CD14-positive monocyte (primary cell): ENCODE results near the gene ACSS1. TPM values are rescaled to one million over a fixed set of nuclear protein-coding genes. Genes with fewer than 3 reads are reported as not detected.
A peak's percentile ranks its signal among the peaks of the same experiment; 100 is the strongest.

Experiments
- DNase-seq, 3 donors: peaks; one replicate each; pipeline ENCODE4 v3.0.0-alpha.2; 2011 to 2022
- H2AFZ ChIP-seq: 2 replicates; pipeline ENCODE4 v1.6.0; 2012; ENCODE audit warnings: mild to moderate bottlenecking, low read depth, low read length, inconsistent platforms; ENCODE audit not compliant: insufficient read depth, poor library complexity, severe bottlenecking
- H3K27ac ChIP-seq, 2 donors: 1 replicate in 1 of 2; 2 replicates in 1 of 2; pipeline ENCODE4 v1.5.1; 2012 to 2013; ENCODE audit warnings: low read length in 2 of 2, control low read depth in 1 of 2, inconsistent platforms in 1 of 2, low read depth in 1 of 2, mild to moderate bottlenecking in 1 of 2
- H3K27me3 ChIP-seq, 2 donors: one replicate each; pipeline versions ENCODE4 v1.6.0 to v1.6.1; 2011 to 2013; ENCODE audit warnings: low read length in 2 of 2; ENCODE audit not compliant: control insufficient read depth in 2 of 2, insufficient read depth in 2 of 2
- H3K36me3 ChIP-seq, 2 donors: replicated peaks in 1 of 2; 1 replicate in 1 of 2; 2 replicates in 1 of 2; pipeline versions ENCODE4 v1.5.1 to v1.6.1; 2012 to 2013; ENCODE audit warnings: low read length in 2 of 2, control low read depth in 1 of 2, inconsistent platforms in 1 of 2, mild to moderate bottlenecking in 1 of 2; ENCODE audit not compliant: insufficient read depth in 2 of 2, control insufficient read depth in 1 of 2
- H3K4me1 ChIP-seq, 2 donors: 1 replicate in 1 of 2; 2 replicates in 1 of 2; pipeline versions ENCODE4 v1.5.1 to v1.6.1; 2012 to 2013; ENCODE audit warnings: low read length in 2 of 2, control low read depth in 1 of 2, inconsistent platforms in 1 of 2, mild to moderate bottlenecking in 1 of 2, moderate library complexity in 1 of 2; ENCODE audit not compliant: insufficient read depth in 2 of 2, control insufficient read depth in 1 of 2
- H3K4me2 ChIP-seq: replicated peaks from 2 replicates; pipeline ENCODE3; 2012; ENCODE audit warnings: low read length, moderate library complexity, mild to moderate bottlenecking; ENCODE audit not compliant: poor library complexity, severe bottlenecking; ENCODE audit errors: extremely low read depth
- H3K4me3 ChIP-seq, 3 experiments: fragments of 200-600 bp in 1 of 3; sonication (generic) in 1 of 3; replicated peaks in 1 of 3; 1 replicate in 2 of 3; 2 replicates in 1 of 3; pipeline ENCODE4 v1.5.1; 2011 to 2013; ENCODE audit warnings: low read length in 3 of 3, mild to moderate bottlenecking in 3 of 3, control low read depth in 2 of 3, low read depth in 2 of 3, inconsistent platforms in 1 of 3, moderate library complexity in 1 of 3
- H3K79me2 ChIP-seq: 2 replicates; pipeline ENCODE4 v1.6.0; 2012; ENCODE audit warnings: mild to moderate bottlenecking, control low read depth, inconsistent platforms, low read length, moderate library complexity; ENCODE audit not compliant: insufficient read depth
- H3K9ac ChIP-seq: 2 replicates; pipeline ENCODE4 v1.6.0; 2017; ENCODE audit warnings: low read length, mild to moderate bottlenecking; ENCODE audit not compliant: insufficient read depth, poor library complexity, severe bottlenecking
- H3K9me3 ChIP-seq, 2 donors: replicated peaks in 1 of 2; 1 replicate in 1 of 2; 2 replicates in 1 of 2; pipeline versions ENCODE4 v1.5.1 to v1.6.1; 2012 to 2013; ENCODE audit warnings: low read length in 2 of 2, control low read depth in 1 of 2; ENCODE audit not compliant: control insufficient read depth in 1 of 2, insufficient read depth in 1 of 2
- H4K20me1 ChIP-seq: 2 replicates; pipeline ENCODE4 v1.6.0; 2012; ENCODE audit warnings: mild to moderate bottlenecking, low read length, control low read depth, moderate library complexity; ENCODE audit not compliant: insufficient read depth
- H3K27ac Mint-ChIP-seq, 7 donors: one replicate each; pipeline ENCODE4 v1.8.0; 2020; ENCODE audit warnings: mild to moderate bottlenecking in 7 of 7, mixed read lengths in 7 of 7, moderate library complexity in 6 of 7, inconsistent platforms in 2 of 7
- H3K27me3 Mint-ChIP-seq, 3 donors: one replicate each; pipeline ENCODE4 v1.8.0; 2021 to 2022; ENCODE audit warnings: low read depth in 3 of 3, mild to moderate bottlenecking in 3 of 3, mixed read lengths in 3 of 3, moderate library complexity in 3 of 3, inconsistent platforms in 1 of 3
- H3K36me3 Mint-ChIP-seq, 2 donors: one replicate each; pipeline ENCODE4 v1.8.0; 2020; ENCODE audit warnings: mixed read lengths in 2 of 2, inconsistent platforms in 1 of 2, mild to moderate bottlenecking in 1 of 2
- H3K4me1 Mint-ChIP-seq: one replicate; pipeline ENCODE4 v1.8.0; 2020; ENCODE audit warnings: mild to moderate bottlenecking, mixed read lengths
- H3K4me3 Mint-ChIP-seq, 2 donors: one replicate each; pipeline ENCODE4 v1.8.0; 2020; ENCODE audit warnings: mild to moderate bottlenecking in 2 of 2, mixed read lengths in 2 of 2, moderate library complexity in 1 of 2
- H3K9me3 Mint-ChIP-seq, 7 donors: one replicate each; pipeline ENCODE4 v1.8.0; 2020 to 2022; ENCODE audit warnings: mixed read lengths in 7 of 7, mild to moderate bottlenecking in 6 of 7, moderate library complexity in 6 of 7, inconsistent platforms in 2 of 7
- WGBS: methylation state at CpG from one replicate; pipeline ENCODE4 v1.1.5; 2013; ENCODE audit warnings: missing lambda C conversion rate; ENCODE audit not compliant: insufficient coverage; 5-methylcytosine and 5-hydroxymethylcytosine counted together
- intact Hi-C, 2 donors: fragments of 100-400 bp; cut with micrococcal nuclease; formaldehyde crosslinking; loops; one replicate each; pipeline versions ENCODE4 v1.15.0 to v1.15.1; 2023
- polyA plus RNA-seq, 3 donors: library from polyadenylated mRNA; depleted of rRNA in 1 of 3; unstranded in 2 of 3; stranded (reverse) in 1 of 3; fragments of 300-500 nt in 2 of 3; fragments of >200 nt in 1 of 3; fragmentation: Illumina TruSeq in 2 of 3; gene quantifications; 1 replicate in 2 of 3; 2 replicates in 1 of 3; pipeline ENCODE4 v1.2.3, GENCODE V29; 2012 to 2021
- TF ChIP-seq, protein P1 (sequence below): fragments of 200-600 bp; IDR thresholded peaks from one replicate; pipeline ENCODE4 v1.8.0; 2022; ENCODE audit warnings: antibody characterized with exemption, mild to moderate bottlenecking

ACSS1 gene
- polyA plus RNA-seq, 3 donors: 26.6 to 32.0 (median 27.6) TPM

DNA sequence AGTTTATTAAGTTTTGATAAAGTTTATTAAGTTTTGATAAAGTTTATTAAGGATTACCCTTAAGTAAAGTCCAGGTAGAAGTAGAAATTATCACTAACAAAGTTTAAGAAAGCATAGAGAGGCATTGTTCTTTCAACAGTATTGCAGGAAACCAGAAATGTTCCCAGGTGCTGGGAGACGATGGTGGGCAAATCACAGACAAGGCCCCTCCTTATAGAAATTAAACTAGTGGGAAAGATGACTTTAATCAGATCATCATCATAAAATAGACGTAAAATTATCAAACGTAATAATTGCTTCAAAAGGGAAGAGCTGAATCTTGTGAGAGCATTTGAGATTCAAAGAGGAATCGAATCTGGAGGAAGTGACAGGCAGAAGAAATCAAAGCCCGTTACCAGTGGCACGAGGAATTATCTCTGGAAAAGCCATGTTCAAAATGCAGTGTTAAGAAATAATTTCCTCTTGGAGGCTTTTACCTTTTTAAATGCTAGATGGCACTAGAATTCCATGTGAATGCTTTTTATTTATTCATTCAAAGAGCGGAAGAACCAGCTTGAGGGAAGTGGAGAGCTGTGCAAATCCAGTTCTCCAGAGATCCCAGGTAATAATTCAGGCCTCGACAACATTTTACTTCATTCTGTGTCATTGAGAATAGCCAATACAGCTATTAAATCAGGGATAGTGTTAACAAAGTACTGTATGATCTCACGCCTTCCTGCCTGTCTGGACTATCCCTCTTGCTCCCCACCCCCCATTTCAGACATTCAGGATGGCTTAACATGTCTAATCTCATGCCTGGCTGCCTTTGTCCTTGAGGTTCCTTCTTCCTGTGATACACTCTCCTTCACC is 64.4 kb downstream of the ACSS1 start:
- H3K9me3 Mint-ChIP-seq: no peaks in the 10 kb centered on the region
- Histone ChIP-seq H3K4me3 (peak overlapping the region; percentile 55 to 89 (median 85)), H3K36me3 (no peaks in the 10 kb centered on the region), H3K79me2 (peaks cover 40% of the 10 kb centered on the region), H3K9ac (peak overlapping the region; percentile 94), H3K27ac (peak overlapping the region; percentile 87 to 98), H3K9me3 (no peaks in the 10 kb centered on the region), H2AFZ (peak overlapping the region; percentile 79), H3K4me2 (peak overlapping the region; percentile 85), H4K20me1 (no peaks in the 10 kb centered on the region), H3K27me3 (no peaks in the 10 kb centered on the region), H3K4me1 (peaks cover 42 to 56% of the 10 kb centered on the region in 2 donors)
- H3K4me1 Mint-ChIP-seq: peaks cover 61% of the 10 kb centered on the region
- 30% methylated on average over 4 of the region's 9 CpGs for WGBS
- peaks cover 2 to 3% of the 10 kb centered on the region in 2 donors for H3K36me3 Mint-ChIP-seq
- TF ChIP-seq, protein P1, sequence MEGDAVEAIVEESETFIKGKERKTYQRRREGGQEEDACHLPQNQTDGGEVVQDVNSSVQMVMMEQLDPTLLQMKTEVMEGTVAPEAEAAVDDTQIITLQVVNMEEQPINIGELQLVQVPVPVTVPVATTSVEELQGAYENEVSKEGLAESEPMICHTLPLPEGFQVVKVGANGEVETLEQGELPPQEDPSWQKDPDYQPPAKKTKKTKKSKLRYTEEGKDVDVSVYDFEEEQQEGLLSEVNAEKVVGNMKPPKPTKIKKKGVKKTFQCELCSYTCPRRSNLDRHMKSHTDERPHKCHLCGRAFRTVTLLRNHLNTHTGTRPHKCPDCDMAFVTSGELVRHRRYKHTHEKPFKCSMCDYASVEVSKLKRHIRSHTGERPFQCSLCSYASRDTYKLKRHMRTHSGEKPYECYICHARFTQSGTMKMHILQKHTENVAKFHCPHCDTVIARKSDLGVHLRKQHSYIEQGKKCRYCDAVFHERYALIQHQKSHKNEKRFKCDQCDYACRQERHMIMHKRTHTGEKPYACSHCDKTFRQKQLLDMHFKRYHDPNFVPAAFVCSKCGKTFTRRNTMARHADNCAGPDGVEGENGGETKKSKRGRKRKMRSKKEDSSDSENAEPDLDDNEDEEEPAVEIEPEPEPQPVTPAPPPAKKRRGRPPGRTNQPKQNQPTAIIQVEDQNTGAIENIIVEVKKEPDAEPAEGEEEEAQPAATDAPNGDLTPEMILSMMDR: no peak
- peak overlapping the region; percentile 94 to 98 (median 97) for H3K27ac Mint-ChIP-seq
- intact Hi-C loops: loop anchor here (2.0 to 10.0 kb wide), 9 partner anchors 71 to 704 kb away; partner anchors contain the start of genes ENTPD6 (in 2 of the 2), PYGB (in 2 of the 2), ABHD12 (in 1 of the 2) and GINS1 (in 1 of the 2)
- peak in 2 of 3 donors; percentile 23 to 26 for DNase-seq
- H3K27me3 Mint-ChIP-seq: peaks cover 2 to 5% (median 5%) of the 10 kb centered on the region in 3 donors
- H3K4me3 Mint-ChIP-seq: peak overlapping the region; percentile 96 to 97

DNA sequence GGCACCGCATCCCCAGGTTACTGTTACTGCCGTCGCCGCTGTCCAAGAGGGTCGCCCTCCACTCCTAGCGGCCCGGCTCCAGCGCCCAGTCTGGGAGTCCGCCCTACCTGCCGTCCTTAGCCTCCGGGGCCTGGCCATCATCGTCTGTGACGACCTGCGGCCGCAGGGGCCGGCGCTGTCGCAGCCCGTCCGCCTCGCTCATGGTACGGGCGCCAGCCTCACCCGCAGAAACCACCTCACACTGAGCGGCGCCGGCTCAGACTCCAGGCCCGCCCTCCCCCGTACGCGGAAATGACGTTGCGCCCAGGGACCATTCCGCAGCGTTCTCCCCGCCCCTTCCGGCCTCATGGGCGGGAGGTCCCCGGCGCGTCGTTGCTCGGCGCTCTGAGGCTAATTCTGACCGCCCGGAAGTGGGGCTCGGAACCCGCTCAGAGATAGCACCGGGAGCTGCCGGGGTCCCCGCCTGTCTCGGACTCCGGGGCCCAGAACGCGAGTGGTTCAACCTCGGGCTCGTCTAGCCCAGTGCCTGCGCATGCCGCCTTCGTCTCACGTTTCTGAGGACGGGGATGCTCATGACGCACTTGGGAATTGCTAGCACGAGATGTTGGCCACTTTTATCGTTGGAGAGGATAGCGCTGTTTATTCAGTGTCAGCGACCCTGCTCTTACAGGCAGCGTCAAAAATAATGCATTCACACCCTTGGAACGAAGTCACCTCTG is 65.3 kb downstream of the ACSS1 start, which contains the start of gene APMAP:
Gene APMAP, minus strand, starts transcription at position 265 of the 719 bp plus-strand sequence. Its CDS starts 63 bp downstream, at position 202.
- no peaks in the 10 kb centered on the region for H3K36me3 ChIP-seq
- H3K27ac ChIP-seq: peak within 1 kb of the TSS; percentile 87 to 98
- no peaks in the 10 kb centered on the region for H4K20me1 ChIP-seq
- H3K27me3 ChIP-seq: no peaks in the 10 kb centered on the region
- H3K9ac ChIP-seq: peak within 1 kb of the TSS; percentile 94
- peak; percentile 88 to 94 (median 94) for DNase-seq
- WGBS: under 1% methylated on average over 68 of the region's 69 CpGs
- Mint-ChIP-seq H3K36me3 (peaks cover 2 to 3% of the 10 kb centered on the region in 2 donors), H3K4me3 (peak within 1 kb of the TSS; percentile 96 to 97), H3K27me3 (peaks cover 2 to 5% (median 5%) of the 10 kb centered on the region in 3 donors), H3K9me3 (no peaks in the 10 kb centered on the region), H3K4me1 (peaks cover 69% of the 10 kb centered on the region), H3K27ac (peak within 1 kb of the TSS; percentile 94 to 98 (median 97))
- H3K9me3 ChIP-seq: no peaks in the 10 kb centered on the region
- peak within 1 kb of the TSS; percentile 79 for H2AFZ ChIP-seq
- TF ChIP-seq, protein P1: no peak
- peak within 1 kb of the TSS; percentile 85 for H3K4me2 ChIP-seq
- H3K4me3 ChIP-seq: peak within 1 kb of the TSS; percentile 55 to 89 (median 85)
- peaks cover 49% of the 10 kb centered on the region for H3K79me2 ChIP-seq
- intact Hi-C loops: loop anchor here (2.0 to 10.0 kb wide), 8 partner anchors 202 to 705 kb away; partner anchors contain the start of genes ENTPD6 (in 2 of the 2), PYGB (in 2 of the 2), ABHD12 (in 1 of the 2) and GINS1 (in 1 of the 2)
- peaks cover 46 to 63% of the 10 kb centered on the region in 2 donors for H3K4me1 ChIP-seq
